NCI-H526 (cell line): Measurements from ENCODE around the gene STAT3.
"Not testable (repeated sequence)": the region's sequence is repeated elsewhere in the genome, so short reads cannot be mapped to it uniquely, and the experiment has no call there.

Source experiments
- DNase-seq, 2 experiments: peaks; one replicate each; lab custom pipeline; 2025; lab: John Stamatoyannopoulos, UW

Gene STAT3

DNA sequence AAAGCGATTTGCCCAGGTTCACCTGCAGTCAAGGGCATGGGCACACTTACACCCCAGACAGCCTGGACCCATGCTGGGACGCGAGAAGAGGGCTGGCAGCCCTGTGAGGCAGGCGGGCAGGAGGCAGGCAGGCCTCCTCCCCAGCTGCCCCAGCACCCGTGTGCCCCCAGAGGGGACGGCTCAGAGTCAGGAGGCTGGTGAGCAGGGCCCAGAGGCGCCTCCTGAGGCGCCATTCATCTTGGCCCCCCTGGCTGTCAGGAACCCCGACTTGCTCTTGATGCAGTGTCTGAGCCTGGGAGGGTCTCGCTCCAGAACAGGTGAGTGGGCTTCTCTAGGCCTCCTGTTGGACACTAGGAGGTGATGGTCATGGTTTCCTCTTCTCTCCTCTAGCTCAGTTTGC lies 88.9 kb downstream of the STAT3 start:
- DNase-seq: not testable (repeated sequence)

GRCh38 chr17:42297775-42298174 lies 90.5 kb downstream of the STAT3 start:
- not testable (repeated sequence) for DNase-seq

- DNase-seq: no peak
Measured at GRCh38 chr17:42296012-42296411, 92.2 kb downstream of the STAT3 start.

DNA sequence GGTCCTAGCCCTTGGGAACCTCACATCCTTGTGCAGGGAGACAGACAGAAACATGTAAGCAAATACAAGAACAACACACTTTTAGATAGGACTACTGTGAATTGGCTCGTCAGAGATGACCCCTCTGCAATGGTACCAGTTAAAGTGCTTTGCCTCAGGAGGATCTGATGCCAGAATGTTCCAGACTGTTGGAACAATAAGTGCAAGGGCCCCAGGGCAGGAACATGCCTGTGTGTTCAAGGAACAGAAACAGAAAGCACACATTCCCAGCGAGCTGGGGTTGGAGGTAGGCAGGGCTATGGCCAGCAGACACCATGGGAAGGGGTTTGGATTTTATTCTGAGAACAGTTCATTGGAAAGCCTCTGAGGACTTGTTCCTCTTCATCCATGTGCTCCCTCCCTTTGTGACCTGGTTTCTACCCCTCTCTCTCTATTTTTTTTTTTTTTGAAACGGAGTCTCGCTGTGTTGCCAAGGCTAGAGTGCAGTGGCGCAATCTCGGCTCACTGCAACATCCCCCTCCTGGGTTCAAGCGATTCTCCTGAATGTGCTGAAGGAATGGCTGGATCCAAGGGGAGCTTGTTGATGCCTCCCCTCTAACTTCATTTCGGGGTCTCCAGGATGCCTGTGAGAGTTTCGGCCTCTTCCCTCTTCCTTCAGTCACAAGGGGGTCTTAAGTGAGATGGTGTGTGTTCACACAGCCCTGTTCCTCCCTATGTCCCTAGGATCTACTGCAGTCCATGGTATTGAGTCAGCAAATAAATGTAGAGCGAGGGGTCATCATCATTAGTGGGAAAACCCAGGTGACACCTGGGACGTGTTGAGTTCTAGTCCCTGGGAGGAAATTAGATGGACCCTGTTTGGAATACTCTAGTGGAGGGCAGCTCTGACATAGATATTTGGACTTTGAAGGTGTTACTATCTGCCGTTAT lies 93.5 kb downstream of the STAT3 start:
- no peak for DNase-seq

GRCh38 chr17:42291129-42291528 lies 97.1 kb downstream of the STAT3 start:
- no peak for DNase-seq

DNA sequence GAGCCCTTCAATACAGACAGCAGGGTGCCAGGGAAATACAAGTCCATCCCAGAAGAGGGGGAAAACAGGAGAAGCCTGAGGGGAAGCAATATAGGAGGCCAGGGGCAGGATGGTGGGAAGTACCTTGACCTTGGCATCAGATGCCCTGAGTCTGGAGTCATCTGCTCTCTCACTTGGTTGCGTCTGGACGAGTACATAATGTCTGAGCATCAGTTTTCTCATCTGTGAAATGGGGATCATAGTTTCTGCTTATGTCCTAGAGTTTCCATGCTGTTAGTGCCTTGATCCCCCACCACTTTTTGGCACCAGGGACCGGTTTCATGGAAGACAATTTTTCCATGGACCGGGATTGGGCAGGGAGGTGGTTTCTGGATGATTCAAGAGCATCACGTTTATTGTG lies 97.7 kb downstream of the STAT3 start:
- no peak for DNase-seq

- no peak for DNase-seq
Measured at GRCh38 chr17:42289611-42290181, 98.5 kb downstream of the STAT3 start.

GRCh38 chr17:42288803-42289610 lies 99.2 kb downstream of the STAT3 start:
- DNase-seq: no peak

- DNase-seq: peak; percentile 19 to 77
Measured at GRCh38 chr17:42287977-42288802, 100.1 kb downstream of the STAT3 start, which contains the start of gene STAT5A. TSS of gene STAT5A (plus strand) at chr17:42288498. CDS start at chr17:42289412, 914 bp downstream.

DNA sequence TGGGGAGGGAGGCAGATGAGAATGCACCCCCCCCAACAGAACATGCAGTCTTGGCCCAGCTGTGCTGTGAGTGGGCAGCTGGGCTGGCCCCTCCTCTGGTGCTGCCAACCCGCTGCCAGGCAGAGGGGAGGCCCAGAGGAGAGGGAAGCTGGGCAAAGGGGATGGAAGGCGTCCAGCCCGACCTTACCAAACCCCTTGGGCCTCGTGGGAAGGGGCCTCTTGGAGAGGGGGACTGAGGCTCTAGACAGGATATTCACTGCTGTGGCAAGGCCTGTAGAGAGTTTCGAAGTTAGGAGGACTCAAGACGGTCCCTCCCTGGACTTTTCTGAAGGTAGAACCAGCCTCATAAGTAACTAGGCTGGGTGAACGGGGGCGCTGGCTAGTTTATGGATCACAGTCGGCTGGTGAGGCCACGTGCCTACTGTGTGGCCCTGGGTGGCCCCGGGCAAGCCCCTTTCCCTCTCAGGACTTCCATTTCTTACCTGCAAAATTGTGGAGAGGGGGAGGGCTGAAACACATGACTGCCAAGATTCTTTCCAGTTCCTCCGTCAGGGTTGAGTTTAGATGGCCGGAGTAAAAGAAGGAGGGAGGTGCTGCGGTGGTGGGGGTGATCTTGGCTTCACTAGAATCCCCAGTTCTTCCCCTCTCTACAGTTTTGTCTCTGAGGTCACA lies 100.8 kb downstream of the STAT3 start:
- DNase-seq: no peak

- no peak for DNase-seq
Measured at GRCh38 chr17:42286411-42287221, 101.6 kb downstream of the STAT3 start.

GRCh38 chr17:42285346-42286050 lies 102.7 kb downstream of the STAT3 start:
- DNase-seq: no peak

DNA sequence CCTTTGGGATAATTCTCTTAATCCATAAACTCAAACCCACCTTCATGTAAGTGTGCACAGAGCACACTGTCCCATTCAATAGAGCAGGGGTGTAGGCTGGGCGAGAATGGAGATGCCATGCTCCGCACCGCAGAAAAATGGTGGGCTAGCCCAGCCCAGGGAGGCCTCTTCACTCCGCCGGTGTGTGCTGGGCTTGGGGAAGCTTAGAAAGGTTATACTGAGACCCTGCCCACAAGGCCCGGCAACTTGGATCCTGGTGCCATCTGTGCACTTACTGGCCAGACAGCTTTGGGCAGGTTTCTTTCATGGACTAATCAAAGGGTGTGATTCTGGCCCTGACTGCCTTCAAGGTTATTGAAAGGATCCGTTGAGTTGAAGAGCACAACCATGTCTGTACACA lies 103.7 kb downstream of the STAT3 start:
- no peak for DNase-seq

GRCh38 chr17:42284024-42284369 lies 104.2 kb downstream of the STAT3 start:
- no peak for DNase-seq

GRCh38 chr17:42283241-42284023 lies 104.8 kb downstream of the STAT3 start:
- no peak for DNase-seq

DNA sequence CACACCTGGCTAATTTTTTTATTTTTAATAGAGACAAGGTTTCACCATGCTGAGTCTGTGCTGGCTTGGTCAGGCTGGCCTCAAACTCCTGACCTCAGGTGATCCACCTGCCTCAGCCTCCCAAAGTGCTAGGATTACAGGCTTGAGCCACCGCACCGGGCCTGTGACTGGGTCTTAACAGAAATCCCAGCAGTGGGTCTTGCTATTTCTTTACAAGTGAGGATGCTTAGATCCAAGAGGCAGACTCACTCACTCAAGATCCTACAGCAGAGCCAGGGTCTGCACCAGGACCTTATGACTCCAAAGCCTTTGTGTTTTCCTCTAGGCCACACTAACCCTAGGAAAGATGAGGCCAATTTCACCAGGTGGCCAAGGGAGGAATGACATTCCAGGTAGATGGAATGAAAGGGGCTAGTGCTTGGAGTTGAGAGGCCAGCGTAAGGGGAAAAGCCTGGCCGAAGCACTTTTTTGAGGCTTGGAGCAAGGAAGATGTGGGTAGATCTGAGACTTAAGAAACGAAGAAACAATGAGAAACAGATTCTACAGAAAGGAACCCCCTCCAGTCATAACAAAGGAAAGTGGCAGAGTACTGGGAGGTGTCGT lies 105.7 kb downstream of the STAT3 start:
- DNase-seq: no peak

- DNase-seq: peak; percentile 33 to 74
Measured at GRCh38 chr17:42281571-42282096, 106.6 kb downstream of the STAT3 start.
